Endodermal cell (in vitro differentiated cells): Measurements from ENCODE around the gene HSD11B2. TPM values are rescaled to one million over a fixed set of nuclear protein-coding genes. Genes with fewer than 3 reads are reported as not detected.

ENCODE experiments used
- DNase-seq: peaks from one replicate; pipeline ENCODE4 v3.0.0-alpha.2; 2017
- H3K27ac ChIP-seq: 2 replicates; pipeline ENCODE4 v1.5.1; 2013; ENCODE audit warnings: mild to moderate bottlenecking, low read depth, low read length, moderate library complexity
- H3K27me3 ChIP-seq: 2 replicates; pipeline ENCODE4 v1.6.1; 2013; ENCODE audit warnings: mild to moderate bottlenecking, low read length, moderate library complexity; ENCODE audit not compliant: insufficient read depth, control insufficient read depth, poor library complexity, severe bottlenecking
- H3K36me3 ChIP-seq: 2 replicates; pipeline ENCODE4 v1.7.0; 2013; ENCODE audit warnings: mild to moderate bottlenecking, low read length, moderate library complexity; ENCODE audit not compliant: control insufficient read depth, insufficient read depth
- H3K4me1 ChIP-seq: one replicate; pipeline ENCODE4 v1.7.0; 2013; ENCODE audit warnings: low read length; ENCODE audit not compliant: control insufficient read depth, insufficient read depth
- H3K4me3 ChIP-seq: 2 replicates; pipeline ENCODE4 v1.5.1; 2013; ENCODE audit warnings: mild to moderate bottlenecking, low read length, moderate library complexity
- H3K9ac ChIP-seq: 2 replicates; pipeline ENCODE4 v1.6.1; 2013; ENCODE audit warnings: mild to moderate bottlenecking, low read length, moderate library complexity; ENCODE audit not compliant: poor library complexity, severe bottlenecking; ENCODE audit errors: extremely low read depth
- H3K9me3 ChIP-seq: 2 replicates; pipeline ENCODE4 v1.6.1; 2013; ENCODE audit warnings: mild to moderate bottlenecking, low read length, moderate library complexity; ENCODE audit not compliant: control insufficient read depth
- H3K27ac Mint-ChIP-seq: 2 replicates; pipeline ENCODE4 v1.8.0; 2020; ENCODE audit warnings: mixed read lengths
- H3K27me3 Mint-ChIP-seq: 2 replicates; pipeline ENCODE4 v1.8.0; 2021; ENCODE audit warnings: mild to moderate bottlenecking, mixed read lengths; ENCODE audit not compliant: insufficient read depth
- H3K36me3 Mint-ChIP-seq: 2 replicates; pipeline ENCODE4 v1.8.0; 2020; ENCODE audit warnings: low read depth, mixed read lengths
- H3K4me1 Mint-ChIP-seq: 2 replicates; pipeline ENCODE4 v1.8.0; 2020; ENCODE audit warnings: mixed read lengths
- H3K4me3 Mint-ChIP-seq: 2 replicates; pipeline ENCODE4 v1.8.0; 2020; ENCODE audit warnings: mild to moderate bottlenecking, moderate library complexity, mixed read lengths
- H3K9me3 Mint-ChIP-seq: 2 replicates; pipeline ENCODE4 v1.8.0; 2020; ENCODE audit warnings: mild to moderate bottlenecking, mixed read lengths
- WGBS, 2 experiments: methylation state at CpG; one replicate each; pipeline versions ENCODE4 v1.1.5 to v1.1.7; 2013; ENCODE audit warnings: missing lambda C conversion rate in 2 of 2, mixed read lengths in 1 of 2; ENCODE audit not compliant: insufficient coverage in 1 of 2, insufficient read length in 1 of 2; 5-methylcytosine and 5-hydroxymethylcytosine counted together
- total RNA-seq, 2 donors: library from RNA; stranded (reverse); fragmentation: NEBNext Ultra II Directional in 1 of 2; extraction: Animal tissue kit (Norgen Biotek cat#: 25700) in 1 of 2; gene quantifications; 2 replicates in 1 of 2; 3 replicates in 1 of 2; pipeline ENCODE4 v1.2.1, GENCODE V29; 2021
- TF ChIP-seq, protein P1 (sequence below): fragments of 200-600 bp; sonication (generic); conservative IDR thresholded peaks from 2 replicates; pipeline ENCODE4 v1.5.0; 2021; ENCODE audit warnings: antibody characterized with exemption, mild to moderate bottlenecking

HSD11B2 gene
- total RNA-seq, 2 donors from 2014 or later, result 10.4 to 14.7 TPM

DNA sequence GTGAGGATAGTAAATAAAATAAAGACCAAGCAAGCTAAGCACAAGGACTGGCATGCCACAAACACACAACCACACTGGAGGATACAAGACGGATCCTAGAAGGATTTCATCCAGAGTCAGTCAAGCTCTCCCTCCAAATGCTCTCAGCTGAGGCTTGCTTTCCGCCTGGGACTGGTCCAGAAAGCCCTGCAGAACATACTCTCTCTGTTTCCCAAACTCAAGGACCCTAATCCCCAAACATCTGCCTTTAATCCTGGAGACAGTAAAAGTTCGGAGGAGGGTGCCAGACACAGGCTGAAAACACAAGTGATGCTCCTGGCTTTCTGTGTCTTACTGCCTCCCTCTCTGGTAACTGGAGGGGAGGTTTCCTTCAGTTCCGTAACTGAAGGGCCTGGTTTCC is 5.3 kb upstream of the HSD11B2 start:
- Mint-ChIP-seq H3K36me3 (no peaks in the 10 kb centered on the region), H3K27me3 (peaks cover 23% of the 10 kb centered on the region), H3K4me1 (peaks cover 35% of the 10 kb centered on the region), H3K27ac (no peak overlapping the region), H3K4me3 (no peak overlapping the region), H3K9me3 (no peaks in the 10 kb centered on the region)
- H3K4me3 ChIP-seq, result no peak overlapping the region
- no peaks in the 10 kb centered on the region for H3K36me3 ChIP-seq
- no peaks in the 10 kb centered on the region for H3K9me3 ChIP-seq
- no peak overlapping the region for H3K27ac ChIP-seq
- WGBS, 2 experiments, result 89 to 92% methylated on average over 3 to 4 of the region's 4 CpGs
- no peak overlapping the region for H3K9ac ChIP-seq
- peaks cover 24% of the 10 kb centered on the region for H3K27me3 ChIP-seq
- TF ChIP-seq, protein P1, sequence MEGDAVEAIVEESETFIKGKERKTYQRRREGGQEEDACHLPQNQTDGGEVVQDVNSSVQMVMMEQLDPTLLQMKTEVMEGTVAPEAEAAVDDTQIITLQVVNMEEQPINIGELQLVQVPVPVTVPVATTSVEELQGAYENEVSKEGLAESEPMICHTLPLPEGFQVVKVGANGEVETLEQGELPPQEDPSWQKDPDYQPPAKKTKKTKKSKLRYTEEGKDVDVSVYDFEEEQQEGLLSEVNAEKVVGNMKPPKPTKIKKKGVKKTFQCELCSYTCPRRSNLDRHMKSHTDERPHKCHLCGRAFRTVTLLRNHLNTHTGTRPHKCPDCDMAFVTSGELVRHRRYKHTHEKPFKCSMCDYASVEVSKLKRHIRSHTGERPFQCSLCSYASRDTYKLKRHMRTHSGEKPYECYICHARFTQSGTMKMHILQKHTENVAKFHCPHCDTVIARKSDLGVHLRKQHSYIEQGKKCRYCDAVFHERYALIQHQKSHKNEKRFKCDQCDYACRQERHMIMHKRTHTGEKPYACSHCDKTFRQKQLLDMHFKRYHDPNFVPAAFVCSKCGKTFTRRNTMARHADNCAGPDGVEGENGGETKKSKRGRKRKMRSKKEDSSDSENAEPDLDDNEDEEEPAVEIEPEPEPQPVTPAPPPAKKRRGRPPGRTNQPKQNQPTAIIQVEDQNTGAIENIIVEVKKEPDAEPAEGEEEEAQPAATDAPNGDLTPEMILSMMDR, result no peak
- H3K4me1 ChIP-seq, result peaks cover 18% of the 10 kb centered on the region
- no peak for DNase-seq

DNA sequence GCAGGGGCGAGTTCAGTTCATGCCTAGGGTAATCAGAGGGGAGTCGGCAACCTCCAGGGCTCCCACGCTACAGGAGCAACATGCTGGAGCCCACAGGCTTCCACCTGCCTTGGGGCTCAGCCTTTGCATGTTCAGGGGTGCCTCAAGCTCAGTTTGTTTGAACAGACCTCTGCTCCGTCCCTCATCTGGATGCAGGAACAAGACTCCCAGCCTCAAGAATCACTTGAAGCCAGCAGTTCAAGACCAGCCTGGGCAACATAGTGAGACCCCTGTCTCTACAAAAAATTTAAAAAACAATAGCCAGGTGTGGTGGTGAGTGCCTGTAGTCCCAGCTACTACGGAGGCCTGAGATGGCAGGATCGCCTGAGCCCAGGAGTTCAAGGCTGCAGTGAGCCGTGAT is 4.9 kb upstream of the HSD11B2 start:
- H3K27ac ChIP-seq, result no peak overlapping the region
- no peaks in the 10 kb centered on the region for H3K36me3 ChIP-seq
- TF ChIP-seq, protein P1, result no peak
- no peak overlapping the region for H3K27ac Mint-ChIP-seq
- no peaks in the 10 kb centered on the region for H3K9me3 ChIP-seq
- peaks cover 24% of the 10 kb centered on the region for H3K27me3 ChIP-seq
- no peak for DNase-seq
- no peaks in the 10 kb centered on the region for H3K36me3 Mint-ChIP-seq
- 85 to 89% methylated on average over 2 to 6 of the region's 7 CpGs for WGBS, 2 experiments
- peaks cover 18% of the 10 kb centered on the region for H3K4me1 ChIP-seq
- H3K9ac ChIP-seq, result no peak overlapping the region
- H3K9me3 Mint-ChIP-seq, result no peaks in the 10 kb centered on the region
- H3K27me3 Mint-ChIP-seq, result peaks cover 24% of the 10 kb centered on the region
- H3K4me3 Mint-ChIP-seq, result no peak overlapping the region
- H3K4me3 ChIP-seq, result no peak overlapping the region
- peaks cover 35% of the 10 kb centered on the region for H3K4me1 Mint-ChIP-seq

DNA sequence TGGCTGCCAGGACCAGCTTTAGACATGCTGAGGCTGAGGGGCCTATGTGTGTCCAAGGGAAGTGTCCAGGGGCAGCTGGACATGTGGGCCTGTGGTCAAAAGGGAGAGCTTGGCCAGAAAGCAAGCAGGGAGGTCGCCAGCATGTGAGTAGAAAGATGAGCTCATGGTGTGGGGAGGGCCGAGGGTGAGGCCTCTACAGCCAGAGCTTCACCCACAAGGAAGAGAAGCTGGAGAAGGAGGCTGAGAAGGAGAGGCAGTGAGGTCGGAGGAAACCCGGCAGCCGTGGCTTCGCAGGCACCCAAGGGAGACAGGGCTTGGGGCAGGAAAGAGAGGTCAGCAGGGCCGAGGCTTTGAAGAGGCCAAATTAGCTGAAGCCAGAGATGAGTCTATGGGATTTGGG is 4.0 kb upstream of the HSD11B2 start:
- WGBS, 2 experiments, result 77 to 91% methylated on average over 2 to 7 of the region's 7 CpGs
- peaks cover 39% of the 10 kb centered on the region for H3K4me1 Mint-ChIP-seq
- no peak for DNase-seq
- H3K4me3 ChIP-seq, result no peak overlapping the region
- no peak overlapping the region for H3K9ac ChIP-seq
- no peak overlapping the region for H3K27ac Mint-ChIP-seq
- H3K27me3 Mint-ChIP-seq, result peaks cover 27% of the 10 kb centered on the region
- H3K4me1 ChIP-seq, result peaks cover 18% of the 10 kb centered on the region
- H3K36me3 Mint-ChIP-seq, result no peaks in the 10 kb centered on the region
- no peaks in the 10 kb centered on the region for H3K9me3 Mint-ChIP-seq
- no peak overlapping the region for H3K4me3 Mint-ChIP-seq
- TF ChIP-seq, protein P1, result no peak
- H3K27me3 ChIP-seq, result peaks cover 24% of the 10 kb centered on the region
- no peaks in the 10 kb centered on the region for H3K36me3 ChIP-seq
- H3K27ac ChIP-seq, result no peak overlapping the region
- no peaks in the 10 kb centered on the region for H3K9me3 ChIP-seq
